Measurements from ENCODE around the gene PALD1.

DNA sequence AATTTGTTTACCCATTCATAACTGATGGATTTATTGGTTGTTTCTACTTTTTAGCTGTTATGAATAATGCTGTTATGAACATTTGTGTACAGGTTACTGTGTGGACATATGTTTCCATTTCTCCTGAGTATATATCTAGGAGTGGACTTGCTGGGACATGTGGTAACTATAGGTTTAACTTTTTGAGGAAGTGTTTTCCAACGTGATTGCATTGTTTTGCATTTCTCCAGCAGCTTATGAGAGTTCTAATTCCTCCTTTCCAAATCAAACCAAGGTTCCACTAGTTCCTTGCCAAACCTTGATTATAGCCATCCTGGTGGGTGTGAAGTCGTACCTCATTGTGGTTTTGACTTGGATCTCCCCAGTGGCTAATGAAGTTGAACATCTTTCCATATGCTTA, 126.6 kb downstream of the PALD1 start:
- TF ChIP-seq POLR2A (IDR thresholded peaks at IDR 0.05; ENCODE audit: low read length), result no peak
- no peak for TF ChIP-seq GATA1 (IDR thresholded peaks at IDR 0.05; ENCODE audit: low read depth, low read length)

All from erythroblast (primary cell).